Measurements from ENCODE around the gene SLC35D1.

GRCh38 chr1:67051196-67051595 lies 2.8 kb downstream of the SLC35D1 start:
- TF ChIP-seq, protein P1, sequence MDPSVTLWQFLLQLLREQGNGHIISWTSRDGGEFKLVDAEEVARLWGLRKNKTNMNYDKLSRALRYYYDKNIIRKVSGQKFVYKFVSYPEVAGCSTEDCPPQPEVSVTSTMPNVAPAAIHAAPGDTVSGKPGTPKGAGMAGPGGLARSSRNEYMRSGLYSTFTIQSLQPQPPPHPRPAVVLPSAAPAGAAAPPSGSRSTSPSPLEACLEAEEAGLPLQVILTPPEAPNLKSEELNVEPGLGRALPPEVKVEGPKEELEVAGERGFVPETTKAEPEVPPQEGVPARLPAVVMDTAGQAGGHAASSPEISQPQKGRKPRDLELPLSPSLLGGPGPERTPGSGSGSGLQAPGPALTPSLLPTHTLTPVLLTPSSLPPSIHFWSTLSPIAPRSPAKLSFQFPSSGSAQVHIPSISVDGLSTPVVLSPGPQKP (IDR thresholded peaks at IDR 0.05; ENCODE audit: low read depth, low read length), result no peak
- TF ChIP-seq POLR2A (IDR thresholded peaks at IDR 0.05; ENCODE audit: low read depth, low read length) (no peak), RAD51 (IDR thresholded peaks at IDR 0.05) (no peak), IRF5 (IDR thresholded peaks at IDR 0.05; ENCODE audit: borderline replicate concordance) (no peak), TBL1XR1 (IDR thresholded peaks at IDR 0.05; ENCODE audit: low read depth, low read length) (no peak), ZZZ3 (IDR thresholded peaks at IDR 0.05; ENCODE audit: control insufficient read depth, insufficient read length, low read depth) (no peak), ZNF24 (IDR thresholded peaks at IDR 0.05) (no peak), NR2C2 (IDR thresholded peaks at IDR 0.05; ENCODE audit: borderline replicate concordance, control insufficient read depth, insufficient read length, low read depth) (no peak), MTA2 (IDR thresholded peaks at IDR 0.05; ENCODE audit: low read depth) (no peak)
- TF ChIP-seq, protein P2, sequence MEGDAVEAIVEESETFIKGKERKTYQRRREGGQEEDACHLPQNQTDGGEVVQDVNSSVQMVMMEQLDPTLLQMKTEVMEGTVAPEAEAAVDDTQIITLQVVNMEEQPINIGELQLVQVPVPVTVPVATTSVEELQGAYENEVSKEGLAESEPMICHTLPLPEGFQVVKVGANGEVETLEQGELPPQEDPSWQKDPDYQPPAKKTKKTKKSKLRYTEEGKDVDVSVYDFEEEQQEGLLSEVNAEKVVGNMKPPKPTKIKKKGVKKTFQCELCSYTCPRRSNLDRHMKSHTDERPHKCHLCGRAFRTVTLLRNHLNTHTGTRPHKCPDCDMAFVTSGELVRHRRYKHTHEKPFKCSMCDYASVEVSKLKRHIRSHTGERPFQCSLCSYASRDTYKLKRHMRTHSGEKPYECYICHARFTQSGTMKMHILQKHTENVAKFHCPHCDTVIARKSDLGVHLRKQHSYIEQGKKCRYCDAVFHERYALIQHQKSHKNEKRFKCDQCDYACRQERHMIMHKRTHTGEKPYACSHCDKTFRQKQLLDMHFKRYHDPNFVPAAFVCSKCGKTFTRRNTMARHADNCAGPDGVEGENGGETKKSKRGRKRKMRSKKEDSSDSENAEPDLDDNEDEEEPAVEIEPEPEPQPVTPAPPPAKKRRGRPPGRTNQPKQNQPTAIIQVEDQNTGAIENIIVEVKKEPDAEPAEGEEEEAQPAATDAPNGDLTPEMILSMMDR (IDR thresholded peaks at IDR 0.05 in 2 of 3, conservative IDR thresholded peaks at IDR 0.05 in 1 of 3; ENCODE audit: control insufficient read depth in 2 of 3, extremely low read depth in 1 of 3, insufficient read depth in 1 of 3, low read depth in 3 of 3, low read length in 3 of 3), result no peak
- TF ChIP-seq, protein P3, sequence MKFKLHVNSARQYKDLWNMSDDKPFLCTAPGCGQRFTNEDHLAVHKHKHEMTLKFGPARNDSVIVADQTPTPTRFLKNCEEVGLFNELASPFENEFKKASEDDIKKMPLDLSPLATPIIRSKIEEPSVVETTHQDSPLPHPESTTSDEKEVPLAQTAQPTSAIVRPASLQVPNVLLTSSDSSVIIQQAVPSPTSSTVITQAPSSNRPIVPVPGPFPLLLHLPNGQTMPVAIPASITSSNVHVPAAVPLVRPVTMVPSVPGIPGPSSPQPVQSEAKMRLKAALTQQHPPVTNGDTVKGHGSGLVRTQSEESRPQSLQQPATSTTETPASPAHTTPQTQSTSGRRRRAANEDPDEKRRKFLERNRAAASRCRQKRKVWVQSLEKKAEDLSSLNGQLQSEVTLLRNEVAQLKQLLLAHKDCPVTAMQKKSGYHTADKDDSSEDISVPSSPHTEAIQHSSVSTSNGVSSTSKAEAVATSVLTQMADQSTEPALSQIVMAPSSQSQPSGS (IDR thresholded peaks at IDR 0.05; ENCODE audit: low read length), result no peak
